A549 treated with AZD9567 at 1 μM for 4 hours (cell line): ENCODE measurements around the gene ZNF148. TPM values are rescaled to one million over a fixed set of nuclear protein-coding genes. Genes with fewer than 3 reads are reported as not detected.

ENCODE experiments used
- total RNA-seq: library from RNA; stranded (reverse); fragments of 200-300 nt; extraction: Qiagen RNA extraction; gene quantifications from 5 replicates; pipeline ENCODE4 v1.2.3, GENCODE V29; 2022; ENCODE audit not compliant: insufficient read depth

Gene ZNF148
- 7.4 to 13.6 TPM (median 9.8 TPM) in 5 replicates for total RNA-seq

GRCh38 chr3:125374996-125375941 lies at the start of gene ZNF148:
TSS of gene ZNF148 (minus strand) at chr3:125375325. CDS start at chr3:125313640, 61,685 bp downstream.

GRCh38 chr3:125212509-125213363 lies 162.4 kb downstream of the ZNF148 start, which contains the start of gene SLC12A8:
TSS of gene SLC12A8 (minus strand) at chr3:125212748. CDS start at chr3:125211349, 1,399 bp downstream.

Other genes starting within 250 kb of the ZNF148 start
- gene SLC12A8, start 162.6 kb downstream of the ZNF148 start, total RNA-seq, result 0.55 to 3.1 TPM (median 0.96 TPM) in 5 replicates
- 20.3 to 38.5 TPM (median 21.9 TPM) in 5 replicates for gene SNX4, start 144.9 kb upstream of the ZNF148 start, total RNA-seq
- gene OSBPL11, start 220.2 kb upstream of the ZNF148 start, total RNA-seq, result 6.1 to 8.0 TPM (median 7.5 TPM) in 5 replicates